Cardiac muscle cell (in vitro differentiated cells and primary cell): ENCODE results near the gene GTF3A. TPM values are rescaled to one million over a fixed set of nuclear protein-coding genes. Genes with fewer than 3 reads are reported as not detected.
A peak's percentile ranks its signal among the peaks of the same experiment; 100 is the strongest.

Experiments
- DNase-seq, 2 donors: peaks; one replicate each; pipeline versions ENCODE4 v3.0.0 to v3.0.0-alpha.2; 2010 to 2017; ENCODE audit warnings: low read depth in 1 of 2, low spot score in 1 of 2
- H3K27ac ChIP-seq: fragments of 200-600 bp; sonication (generic); 2 replicates; pipeline ENCODE4 v1.5.1; 2016
- H3K27me3 ChIP-seq: fragments of 200-600 bp; sonication (generic); 2 replicates; pipeline ENCODE4 v1.6.0; 2016; ENCODE audit warnings: control low read depth
- H3K36me3 ChIP-seq: fragments of 200-600 bp; sonication (generic); 2 replicates; pipeline ENCODE4 v1.5.1; 2016; ENCODE audit warnings: control low read depth
- H3K4me1 ChIP-seq: fragments of 200-600 bp; sonication (generic); 2 replicates; pipeline ENCODE4 v1.8.1; 2017; ENCODE audit warnings: low read depth, mild to moderate bottlenecking, mixed run types
- H3K4me3 ChIP-seq: fragments of 200-600 bp; sonication (generic); 2 replicates; pipeline ENCODE4 v1.5.1; 2016; ENCODE audit warnings: mild to moderate bottlenecking
- H3K9me3 ChIP-seq: fragments of 200-600 bp; sonication (generic); 2 replicates; pipeline ENCODE4 v1.5.1; 2017; ENCODE audit warnings: low read depth, mild to moderate bottlenecking, control low read depth
- CTCF ChIP-seq: IDR thresholded peaks from 2 replicates; pipeline ENCODE4 v1.5.1; 2012; ENCODE audit warnings: low read depth, mild to moderate bottlenecking, low read length
- polyA plus RNA-seq: library from polyadenylated mRNA; unstranded; fragments of >200 nt; fragmentation: Nextera tagmentation; extraction: Ambion mirVana; gene quantifications from 2 replicates; pipeline ENCODE4 v1.2.1, GENCODE V29; 2016
- total RNA-seq: library from RNA; depleted of rRNA; stranded (reverse); fragments of >200 nt; gene quantifications from 2 replicates; pipeline ENCODE4 v1.2.3, GENCODE V29; 2016

Gene GTF3A
- total and polyA plus RNA-seq, 2 experiments from 2014 or later, result 56.9 to 140 TPM

DNA sequence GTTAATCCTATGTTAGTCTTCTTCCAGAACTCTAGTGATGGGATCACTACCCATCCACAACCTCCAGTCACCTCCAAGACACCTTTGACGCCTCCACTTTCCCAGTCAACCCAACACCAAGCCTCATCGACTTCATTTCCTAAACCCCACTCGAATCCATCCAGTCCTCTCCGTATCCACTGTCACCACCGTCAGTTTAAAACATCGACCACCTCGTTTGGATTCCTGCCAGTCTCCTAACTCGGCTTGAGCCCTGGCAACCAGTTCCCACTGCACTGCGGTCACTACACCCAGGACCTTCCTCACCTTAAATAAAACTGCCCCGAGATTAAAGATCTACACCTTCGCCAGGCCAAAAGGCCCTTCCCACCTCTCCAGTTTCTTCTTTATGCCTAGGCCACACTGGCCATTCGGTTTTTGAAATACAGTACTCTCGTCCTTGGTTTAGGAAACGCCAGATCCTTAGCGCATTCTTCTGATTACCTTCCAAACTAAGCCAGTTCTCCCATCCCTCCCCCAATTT lies 24.7 kb downstream of the GTF3A start:
- Histone ChIP-seq H3K9me3 (no peaks in the 10 kb centered on the region), H3K27ac (peak overlapping the region; percentile 89), H3K4me1 (no peaks in the 10 kb centered on the region), H3K4me3 (peak overlapping the region; percentile 52), H3K36me3 (no peaks in the 10 kb centered on the region), H3K27me3 (peaks cover 22% of the 10 kb centered on the region)
- no peak for TF ChIP-seq CTCF
- DNase-seq, result no peak

DNA sequence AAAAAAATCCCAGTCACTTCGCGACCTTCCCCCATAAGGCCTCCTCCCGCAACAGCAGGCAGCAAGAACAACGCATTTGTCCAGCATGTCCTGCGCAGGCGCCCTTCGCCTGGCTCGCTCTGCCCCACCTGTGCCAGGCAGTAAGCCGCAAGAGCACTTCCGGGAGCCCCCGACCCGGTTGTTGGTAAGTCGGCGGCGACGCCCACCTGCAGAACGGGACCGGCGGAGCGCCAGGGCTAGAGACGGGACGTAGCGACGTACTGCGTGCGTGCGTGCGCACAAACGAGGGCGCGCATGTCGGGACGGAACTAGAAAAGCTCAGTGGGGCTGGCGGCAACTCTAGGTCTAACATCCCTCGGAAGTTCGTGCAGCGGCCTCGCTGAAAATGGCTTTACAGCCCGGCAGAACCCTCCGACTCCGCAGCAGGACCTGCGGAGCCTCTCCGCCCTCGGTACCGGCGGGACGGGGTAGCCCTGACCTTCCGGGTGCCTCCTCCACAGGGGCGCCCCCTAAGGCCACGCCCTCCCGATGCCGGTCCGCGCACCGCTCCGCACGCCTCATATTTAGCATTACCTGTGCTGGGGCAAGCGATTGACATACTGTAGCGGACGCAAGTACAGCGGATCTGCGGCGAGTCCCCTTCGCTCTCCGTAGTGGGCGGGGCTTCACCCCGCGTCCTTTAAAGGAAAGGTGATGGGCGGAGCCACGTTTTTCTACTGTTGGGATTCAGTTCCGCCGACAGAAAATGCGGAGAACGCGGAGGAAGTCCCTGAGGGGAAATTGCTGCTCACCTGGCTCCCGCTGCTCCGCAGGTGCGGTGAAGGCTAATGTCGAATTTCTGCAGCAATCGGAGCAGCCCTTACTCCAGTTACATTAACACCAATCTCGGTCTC lies 25.8 kb downstream of the GTF3A start, which contains the start of gene MTIF3:
TSS of gene MTIF3 (minus strand) at position 629 of the 893 bp plus-strand sequence. CDS start 10,116 bp downstream, outside the sequence.
- no peak for TF ChIP-seq CTCF
- Histone ChIP-seq H3K9me3 (no peaks in the 10 kb centered on the region), H3K27me3 (peaks cover 26% of the 10 kb centered on the region), H3K27ac (peak within 1 kb of the TSS; percentile 89), H3K4me1 (peaks cover under 1% of the 10 kb centered on the region), H3K4me3 (peak within 1 kb of the TSS; percentile 52), H3K36me3 (no peaks in the 10 kb centered on the region)
- DNase-seq, result peak; percentile 92 to 97

DNA sequence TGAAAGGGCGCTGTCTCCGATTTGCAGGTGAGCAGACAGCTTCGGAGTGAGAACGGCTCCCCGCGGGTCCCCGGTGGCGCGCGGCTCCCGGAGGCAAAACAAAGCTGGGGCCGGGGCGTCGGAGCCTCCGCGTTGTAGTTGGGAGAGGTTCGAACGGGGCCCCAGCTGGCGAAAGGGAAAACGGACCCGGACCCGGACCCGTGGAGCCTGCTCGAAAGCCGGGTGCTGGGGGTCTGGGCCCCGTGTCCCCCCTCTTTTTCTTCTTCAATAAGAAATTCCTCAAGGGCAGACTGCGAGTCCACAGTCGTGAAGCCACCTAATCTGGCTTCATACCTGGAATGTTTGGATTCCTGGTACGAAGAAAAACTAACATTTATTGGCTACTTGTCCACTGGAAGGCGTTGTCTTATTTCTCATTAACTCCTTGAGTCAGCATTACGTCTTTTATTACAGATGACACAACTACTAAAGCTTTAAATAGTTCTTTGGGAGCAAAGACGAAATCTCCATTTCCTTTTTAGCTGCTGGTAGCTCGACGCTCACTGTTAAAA lies 26.6 kb downstream of the GTF3A start:
- Histone ChIP-seq H3K4me3 (peak overlapping the region; percentile 52), H3K27ac (peak overlapping the region; percentile 89), H3K9me3 (no peaks in the 10 kb centered on the region), H3K27me3 (peaks cover 26% of the 10 kb centered on the region), H3K4me1 (peaks cover 6% of the 10 kb centered on the region), H3K36me3 (no peaks in the 10 kb centered on the region)
- DNase-seq, result peak; percentile 46 to 53
- TF ChIP-seq CTCF, result peak; percentile 3

- no peak for DNase-seq
- no peak overlapping the region for H3K27ac ChIP-seq
- H3K4me3 ChIP-seq, result no peak overlapping the region
Observed at GRCh38 chr13:27455331-27455855, 31.0 kb downstream of the GTF3A start.

More at GRCh38 chr13:27455331-27455855, 31.0 kb downstream of the GTF3A start:
- no peak for TF ChIP-seq CTCF
- Histone ChIP-seq H3K9me3 (no peaks in the 10 kb centered on the region), H3K27me3 (peaks cover 26% of the 10 kb centered on the region), H3K4me1 (peaks cover 6% of the 10 kb centered on the region), H3K36me3 (no peaks in the 10 kb centered on the region)
